GM12878 (cell line): Measurements from ENCODE around the gene LILRB5. TPM values are rescaled to one million over a fixed set of nuclear protein-coding genes. Genes with fewer than 3 reads are reported as not detected.

Experiments used
- ATAC-seq: fragments of 200-7000 bp; cut with Tn5 transposase; 3 replicates; pipeline ENCODE4 v1.9.1; 2020; ENCODE audit warnings: mild to moderate bottlenecking, moderate library complexity
- BruUV-seq: library from RNA; stranded (reverse); fragments of 400-500 nt; replicated peaks from 2 replicates; lab custom pipeline; 2021; lab: Mats Ljungman, UMichigan
- CTCF ChIA-PET: fragments of 300-600 bp; sonication (Branson Sonifier 250); formaldehyde crosslinking; extraction: SDS; loops from one replicate; lab custom pipeline; 2021; ENCODE audit warnings: inconsistent platforms; lab: Yijun Ruan, JAX
- POLR2A ChIA-PET: fragments of 350-600 bp; formaldehyde crosslinking; extraction: SDS; loops from one replicate; lab custom pipeline; 2021; ENCODE audit warnings: inconsistent platforms; lab: Charles Lee
- RAD21 ChIA-PET: fragments of 300-600 bp; sonication (Branson Sonifier 250); formaldehyde crosslinking; loops from one replicate; lab custom pipeline; 2023; ENCODE audit warnings: antibody characterized with exemption; ENCODE audit not compliant: unreplicated experiment; lab: Charles Lee
- SMC1A ChIA-PET: fragments of 300-600 bp; sonication (Branson Sonifier 250); formaldehyde crosslinking; loops from one replicate; lab custom pipeline; 2023; ENCODE audit not compliant: unreplicated experiment, uncharacterized antibody; lab: Charles Lee
- DNase-seq: peaks from one replicate; pipeline ENCODE4 v3.0.0-alpha.2; 2011; ENCODE audit warnings: low read depth, low spot score
- FAIRE-seq: peaks from 3 replicates; lab custom pipeline; 2011; peaks lifted over from hg19 to GRCh38; lab: Jason Lieb, UNC
- H2AFZ ChIP-seq: 2 replicates; pipeline ENCODE4 v1.6.0; 2011; ENCODE audit warnings: low read depth, low read length, control low read depth; ENCODE audit not compliant: control insufficient read depth
- H3K27ac ChIP-seq: 2 replicates; pipeline ENCODE4 v1.5.1; 2011; ENCODE audit warnings: control low read depth; ENCODE audit not compliant: control insufficient read depth, insufficient read depth
- H3K27me3 ChIP-seq, 2 experiments: replicated peaks in 1 of 2; 2 replicates each; pipeline versions ENCODE4 v1.6.0 to v1.6.1; 2011; ENCODE audit warnings: low read length in 1 of 2; ENCODE audit not compliant: control insufficient read depth in 2 of 2, insufficient read depth in 2 of 2
- H3K36me3 ChIP-seq, 2 experiments: 2 replicates each; pipeline ENCODE4 v1.5.1; 2011; ENCODE audit warnings: low read length in 1 of 2; ENCODE audit not compliant: control insufficient read depth in 2 of 2, insufficient read depth in 2 of 2
- H3K4me1 ChIP-seq: 2 replicates; pipeline ENCODE4 v1.6.1; 2011; ENCODE audit warnings: mild to moderate bottlenecking, low read length, moderate library complexity, mixed read lengths; ENCODE audit not compliant: control insufficient read depth, insufficient read depth
- H3K4me2 ChIP-seq: 2 replicates; pipeline ENCODE4 v1.6.0; 2011; ENCODE audit warnings: control low read depth; ENCODE audit not compliant: control insufficient read depth, insufficient read depth
- H3K4me3 ChIP-seq: fragments of 200-600 bp; sonication (generic); 2 replicates; pipeline ENCODE4 v1.5.1; 2016
- H3K79me2 ChIP-seq: 2 replicates; pipeline ENCODE4 v1.6.0; 2011; ENCODE audit warnings: low read length; ENCODE audit not compliant: control insufficient read depth, insufficient read depth
- H3K9ac ChIP-seq: 2 replicates; pipeline ENCODE4 v1.8.0; 2011; ENCODE audit warnings: low read length, control low read depth, mixed read lengths; ENCODE audit not compliant: control insufficient read depth, insufficient read depth
- H3K9me3 ChIP-seq: replicated peaks from 3 replicates; pipeline ENCODE4 v1.5.1; 2011; ENCODE audit warnings: mild to moderate bottlenecking, low read length; ENCODE audit not compliant: control insufficient read depth, insufficient read depth
- H4K20me1 ChIP-seq: 2 replicates; pipeline ENCODE4 v1.6.0; 2011; ENCODE audit not compliant: control insufficient read depth, insufficient read depth
- BCL3 ChIP-seq: IDR thresholded peaks from 2 replicates; pipeline ENCODE4 v1.6.1; 2011; ENCODE audit warnings: borderline replicate concordance, low read depth, mild to moderate bottlenecking, moderate library complexity, low read length; ENCODE audit not compliant: insufficient read depth, poor library complexity, severe bottlenecking
- FOXK2 ChIP-seq: fragments of 450-650 bp; IDR thresholded peaks from 2 replicates; pipeline ENCODE4 v1.6.1; 2017; ENCODE audit warnings: mild to moderate bottlenecking, moderate library complexity
- FOXM1 ChIP-seq: IDR thresholded peaks from 2 replicates; pipeline ENCODE4 v1.6.1; 2012; ENCODE audit warnings: low read depth, mild to moderate bottlenecking, inconsistent platforms, low read length, moderate library complexity
- HDAC2 ChIP-seq: fragments of 200-600 bp; sonication (generic); IDR thresholded peaks from 2 replicates; pipeline ENCODE4 v1.6.1; 2017
- LARP7 ChIP-seq: fragments of 450-650 bp; IDR thresholded peaks from 2 replicates; pipeline ENCODE4 v1.6.1; 2017; ENCODE audit warnings: mild to moderate bottlenecking
- MEF2A ChIP-seq: IDR thresholded peaks from 2 replicates; pipeline ENCODE4 v1.6.1; 2011; ENCODE audit warnings: low read depth, mild to moderate bottlenecking, low read length, moderate library complexity; ENCODE audit not compliant: insufficient read depth
- NFYA ChIP-seq: IDR thresholded peaks from 2 replicates; pipeline ENCODE4 v1.6.1; 2011; ENCODE audit warnings: low read depth, mild to moderate bottlenecking, low read length, improper control_type of control experiment, borderline replicate concordance
- SMC3 ChIP-seq: IDR thresholded peaks from 2 replicates; pipeline ENCODE4 v1.6.1; 2011; ENCODE audit warnings: low read length, improper control_type of control experiment, borderline replicate concordance
- SPI1 ChIP-seq: IDR thresholded peaks from 2 replicates; pipeline ENCODE4 v1.6.1; 2011; ENCODE audit warnings: low read depth, mild to moderate bottlenecking, low read length, moderate library complexity, borderline replicate concordance; ENCODE audit not compliant: insufficient read depth
- TCF12 ChIP-seq: IDR thresholded peaks from 2 replicates; pipeline ENCODE4 v1.6.1; 2011; ENCODE audit warnings: low read depth, mild to moderate bottlenecking, low read length
- WGBS: methylation state at CpG from one replicate; pipeline ENCODE4 v1.1.6; 2016; ENCODE audit warnings: low lambda C conversion rate; ENCODE audit not compliant: insufficient replicate concordance, insufficient coverage; ENCODE audit errors: missing lambda C conversion rate; 5-methylcytosine and 5-hydroxymethylcytosine counted together
- in situ Hi-C: fragments of 300-500 bp; cut with MboI; formaldehyde crosslinking; loops from 9 replicates; pipeline ENCODE4 v1.14.3; 2018; ENCODE audit warnings: mixed read lengths
- intact Hi-C: fragments of 100-400 bp; cut with micrococcal nuclease; formaldehyde crosslinking; loops from one replicate; pipeline ENCODE4 v1.14.2; 2022; ENCODE audit not compliant: unreplicated experiment
- polyA plus RNA-seq, 11 experiments: library from polyadenylated mRNA; depleted of rRNA in 4 of 11; unstranded in 6 of 11; stranded (reverse) in 5 of 11; fragments of >200 nt; fragmentation: Nextera tagmentation in 4 of 11; fragmentation: Illumina TruSeq in 1 of 11; extraction: Ambion mirVana in 4 of 11; extraction: Trizol in 1 of 11; gene quantifications; 1 replicate in 1 of 11; 2 replicates in 10 of 11; pipeline versions ENCODE4 v1.2.1 to v1.2.3, GENCODE V29; 2011 to 2016; ENCODE audit warnings: inconsistent platforms in 2 of 11, missing spikeins in 2 of 11, low read depth in 1 of 11
- total RNA-seq, 4 experiments: library from RNA; depleted of rRNA in 3 of 4; stranded (reverse); fragments of >200 nt in 3 of 4; fragmentation: Illumina TruSeq in 1 of 4; extraction: Trizol in 1 of 4; gene quantifications; 2 replicates each; pipeline versions ENCODE4 v1.2.1 to v1.2.3, GENCODE V29; 2013 to 2021
- TF ChIP-seq, protein P1 (sequence below): fragments of 450-650 bp; IDR thresholded peaks from 2 replicates; pipeline ENCODE4 v1.6.1; 2016; ENCODE audit warnings: mild to moderate bottlenecking, moderate library complexity, borderline replicate concordance
- TF ChIP-seq, protein P2 (sequence below): IDR thresholded peaks from 2 replicates; pipeline ENCODE4 v1.6.1; 2012; ENCODE audit warnings: low read depth, low read length, improper control_type of control experiment
- TF ChIP-seq, protein P3 (sequence below): fragments of 450-650 bp; IDR thresholded peaks from 2 replicates; pipeline ENCODE4 v1.6.1; 2016; ENCODE audit warnings: mild to moderate bottlenecking

Gene LILRB5
- total and polyA plus RNA-seq, 10 of the 15 experiments (the other 5 are each of a cell fraction or from before 2014, with no cell fraction given), result 0.01 to 0.13 TPM; not detected in 8

GRCh38 chr19:54207676-54207982 lies 49.4 kb downstream of the LILRB5 start:
- Histone ChIP-seq H3K4me2 (peak overlapping the region; percentile 91), H3K4me1 (peaks cover 66% of the 10 kb centered on the region), H2AFZ (no peak overlapping the region), H3K36me3 (peaks cover 21 to 31% of the 10 kb centered on the region in 2 experiments), H3K27ac (peak overlapping the region; percentile 35), H4K20me1 (peaks cover 19% of the 10 kb centered on the region), H3K9me3 (no peaks in the 10 kb centered on the region), H3K4me3 (peak overlapping the region; percentile 24; the same call in 1 of the 2 replicates), H3K79me2 (peaks cover 40% of the 10 kb centered on the region), H3K9ac (no peak overlapping the region), H3K27me3 (no peaks in the 10 kb centered on the region)
- ATAC-seq (no peak), DNase-seq (no peak), FAIRE-seq (no peak)
- 16% methylated on average over 5 of the region's 5 CpGs for WGBS
- RAD21 ChIA-PET, result interaction anchor here (0.5 to 1.5 kb wide), 2 partner anchors 19 to 133 kb away, joined by 3 to 4 read pairs; no protein-coding TSS in a partner anchor
- CTCF ChIA-PET, result interaction anchor here (1.0 kb wide), 1 partner anchor 27 kb away, joined by 3 read pairs; no protein-coding TSS in a partner anchor
- POLR2A ChIA-PET, result interaction anchor here (1.0 to 2.2 kb wide), 2 partner anchors 9 to 19 kb away, joined by 3 to 12 read pairs; partner anchors contain the start of gene MBOAT7
- intact Hi-C loops, result no loop called here
- SMC1A ChIA-PET, result interaction anchor here (1.0 to 1.4 kb wide), 3 partner anchors 13 to 18 kb away, joined by 4 read pairs; partner anchors contain the start of gene MBOAT7
- in situ Hi-C loops, result no loop called here
- BruUV-seq, result no TSS peak
- TF ChIP-seq, protein P1, sequence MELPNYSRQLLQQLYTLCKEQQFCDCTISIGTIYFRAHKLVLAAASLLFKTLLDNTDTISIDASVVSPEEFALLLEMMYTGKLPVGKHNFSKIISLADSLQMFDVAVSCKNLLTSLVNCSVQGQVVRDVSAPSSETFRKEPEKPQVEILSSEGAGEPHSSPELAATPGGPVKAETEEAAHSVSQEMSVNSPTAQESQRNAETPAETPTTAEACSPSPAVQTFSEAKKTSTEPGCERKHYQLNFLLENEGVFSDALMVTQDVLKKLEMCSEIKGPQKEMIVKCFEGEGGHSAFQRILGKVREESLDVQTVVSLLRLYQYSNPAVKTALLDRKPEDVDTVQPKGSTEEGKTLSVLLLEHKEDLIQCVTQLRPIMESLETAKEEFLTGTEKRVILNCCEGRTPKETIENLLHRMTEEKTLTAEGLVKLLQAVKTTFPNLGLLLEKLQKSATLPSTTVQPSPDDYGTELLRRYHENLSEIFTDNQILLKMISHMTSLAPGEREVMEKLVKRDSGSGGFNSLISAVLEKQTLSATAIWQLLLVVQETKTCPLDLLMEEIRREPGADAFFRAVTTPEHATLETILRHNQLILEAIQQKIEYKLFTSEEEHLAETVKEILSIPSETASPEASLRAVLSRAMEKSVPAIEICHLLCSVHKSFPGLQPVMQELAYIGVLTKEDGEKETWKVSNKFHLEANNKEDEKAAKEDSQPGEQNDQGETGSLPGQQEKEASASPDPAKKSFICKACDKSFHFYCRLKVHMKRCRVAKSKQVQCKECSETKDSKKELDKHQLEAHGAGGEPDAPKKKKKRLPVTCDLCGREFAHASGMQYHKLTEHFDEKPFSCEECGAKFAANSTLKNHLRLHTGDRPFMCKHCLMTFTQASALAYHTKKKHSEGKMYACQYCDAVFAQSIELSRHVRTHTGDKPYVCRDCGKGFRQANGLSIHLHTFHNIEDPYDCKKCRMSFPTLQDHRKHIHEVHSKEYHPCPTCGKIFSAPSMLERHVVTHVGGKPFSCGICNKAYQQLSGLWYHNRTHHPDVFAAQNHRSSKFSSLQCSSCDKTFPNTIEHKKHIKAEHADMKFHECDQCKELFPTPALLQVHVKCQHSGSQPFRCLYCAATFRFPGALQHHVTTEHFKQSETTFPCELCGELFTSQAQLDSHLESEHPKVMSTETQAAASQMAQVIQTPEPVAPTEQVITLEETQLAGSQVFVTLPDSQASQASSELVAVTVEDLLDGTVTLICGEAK, result no peak
- TF ChIP-seq LARP7, result no peak
- TF ChIP-seq, protein P2, sequence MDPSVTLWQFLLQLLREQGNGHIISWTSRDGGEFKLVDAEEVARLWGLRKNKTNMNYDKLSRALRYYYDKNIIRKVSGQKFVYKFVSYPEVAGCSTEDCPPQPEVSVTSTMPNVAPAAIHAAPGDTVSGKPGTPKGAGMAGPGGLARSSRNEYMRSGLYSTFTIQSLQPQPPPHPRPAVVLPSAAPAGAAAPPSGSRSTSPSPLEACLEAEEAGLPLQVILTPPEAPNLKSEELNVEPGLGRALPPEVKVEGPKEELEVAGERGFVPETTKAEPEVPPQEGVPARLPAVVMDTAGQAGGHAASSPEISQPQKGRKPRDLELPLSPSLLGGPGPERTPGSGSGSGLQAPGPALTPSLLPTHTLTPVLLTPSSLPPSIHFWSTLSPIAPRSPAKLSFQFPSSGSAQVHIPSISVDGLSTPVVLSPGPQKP, result no peak
- TF ChIP-seq MEF2A, result no peak
- no peak for TF ChIP-seq FOXM1
- TF ChIP-seq, protein P3, sequence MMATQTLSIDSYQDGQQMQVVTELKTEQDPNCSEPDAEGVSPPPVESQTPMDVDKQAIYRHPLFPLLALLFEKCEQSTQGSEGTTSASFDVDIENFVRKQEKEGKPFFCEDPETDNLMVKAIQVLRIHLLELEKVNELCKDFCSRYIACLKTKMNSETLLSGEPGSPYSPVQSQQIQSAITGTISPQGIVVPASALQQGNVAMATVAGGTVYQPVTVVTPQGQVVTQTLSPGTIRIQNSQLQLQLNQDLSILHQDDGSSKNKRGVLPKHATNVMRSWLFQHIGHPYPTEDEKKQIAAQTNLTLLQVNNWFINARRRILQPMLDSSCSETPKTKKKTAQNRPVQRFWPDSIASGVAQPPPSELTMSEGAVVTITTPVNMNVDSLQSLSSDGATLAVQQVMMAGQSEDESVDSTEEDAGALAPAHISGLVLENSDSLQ, result no peak
- no peak for TF ChIP-seq HDAC2
- no peak for TF ChIP-seq SPI1
- no peak for TF ChIP-seq BCL3
- no peak for TF ChIP-seq SMC3
- TF ChIP-seq TCF12, result no peak
- TF ChIP-seq FOXK2, result no peak
- no peak for TF ChIP-seq NFYA
